HepG2 (cell line): ENCODE measurements around the gene RNF168. TPM values are rescaled to one million over a fixed set of nuclear protein-coding genes. Genes with fewer than 3 reads are reported as not detected.
"Not testable (repeated sequence)": the region's sequence is repeated elsewhere in the genome, so short reads cannot be mapped to it uniquely, and the experiment has no call there.

Experiments
- ATAC-seq: fragments of 200-7000 bp; cut with Tn5 transposase; 3 replicates; pipeline ENCODE4 v1.9.1; 2020; ENCODE audit warnings: mild to moderate bottlenecking, moderate library complexity
- BruUV-seq: library from RNA; stranded (reverse); fragments of 400-500 nt; replicated peaks from 2 replicates; lab custom pipeline; 2021; lab: Mats Ljungman, UMichigan
- CTCF ChIA-PET: fragments of 300-600 bp; formaldehyde crosslinking; extraction: SDS; loops from one replicate; lab custom pipeline; 2021; ENCODE audit warnings: low total read pairs, inconsistent platforms, low intra/inter-chr PET ratio; lab: Yijun Ruan, JAX
- POLR2A ChIA-PET: fragments of 350-600 bp; sonication (Branson Sonifier 250); formaldehyde crosslinking; loops from one replicate; lab custom pipeline; 2020; ENCODE audit warnings: antibody characterized with exemption, inconsistent platforms; lab: Yijun Ruan, JAX
- DNase-seq: peaks from one replicate; pipeline ENCODE4 v3.0.0-alpha.2; 2015; ENCODE audit warnings: low spot score
- FAIRE-seq: peaks from 3 replicates; lab custom pipeline; 2011; peaks lifted over from hg19 to GRCh38; lab: Jason Lieb, UNC
- H2AFZ ChIP-seq: one replicate; pipeline ENCODE4 v1.6.1; 2011; ENCODE audit warnings: low read length, inconsistent platforms
- H3K27ac ChIP-seq: fragments of 300-600 bp; 3 replicates; pipeline ENCODE4 v1.8.0; 2011; ENCODE audit warnings: mixed run types, mild to moderate bottlenecking, mixed read lengths, low read length, inconsistent platforms; ENCODE audit not compliant: insufficient read depth; ENCODE audit errors: extremely low read length
- H3K27me3 ChIP-seq, 2 experiments: fragments of 200-600 bp in 1 of 2; 2 replicates in 1 of 2; 3 replicates in 1 of 2; pipeline versions ENCODE4 v1.6.0 to v1.8.0; 2011; ENCODE audit warnings: low read length in 2 of 2, mild to moderate bottlenecking in 2 of 2, moderate library complexity in 2 of 2, inconsistent platforms in 1 of 2; ENCODE audit not compliant: insufficient read depth in 2 of 2, control insufficient read depth in 1 of 2
- H3K36me3 ChIP-seq, 2 experiments: fragments of 200-600 bp in 1 of 2; replicated peaks in 1 of 2; 2 replicates in 1 of 2; 3 replicates in 1 of 2; pipeline versions ENCODE4 v1.5.1 to v1.8.0; 2011; ENCODE audit warnings: low read length in 2 of 2, inconsistent platforms in 1 of 2; ENCODE audit not compliant: insufficient read depth in 2 of 2, control insufficient read depth in 1 of 2
- H3K4me1 ChIP-seq: 2 replicates; pipeline ENCODE4 v1.5.1; 2012; ENCODE audit warnings: low read length, inconsistent platforms; ENCODE audit not compliant: insufficient read depth
- H3K4me2 ChIP-seq: 2 replicates; pipeline ENCODE4 v1.6.0; 2011; ENCODE audit warnings: low read depth, low read length, inconsistent platforms
- H3K4me3 ChIP-seq, 3 experiments: fragments of 200-600 bp in 1 of 3; sonication (generic), shearing (Covaris generic) in 1 of 3; replicated peaks in 1 of 3; 2 replicates each; pipeline ENCODE4 v1.5.1; 2011 to 2016; ENCODE audit warnings: low read length in 3 of 3, inconsistent platforms in 2 of 3, low read depth in 2 of 3, mild to moderate bottlenecking in 2 of 3, control low read depth in 1 of 3, mixed read lengths in 1 of 3; ENCODE audit not compliant: insufficient read depth in 1 of 3
- H3K79me2 ChIP-seq: one replicate; pipeline ENCODE4 v1.6.1; 2011; ENCODE audit warnings: low read length, inconsistent platforms; ENCODE audit not compliant: insufficient read depth
- H3K9ac ChIP-seq: 2 replicates; pipeline ENCODE4 v1.6.0; 2011; ENCODE audit warnings: mild to moderate bottlenecking, low read depth, low read length, inconsistent platforms; ENCODE audit not compliant: insufficient read depth
- H3K9me3 ChIP-seq: 2 replicates; pipeline ENCODE4 v1.5.1; 2012; ENCODE audit warnings: mild to moderate bottlenecking, low read length
- H4K20me1 ChIP-seq: 2 replicates; pipeline ENCODE4 v1.6.0; 2011; ENCODE audit warnings: inconsistent platforms, mild to moderate bottlenecking, low read length, moderate library complexity; ENCODE audit not compliant: insufficient read depth
- CBX5 ChIP-seq: sonication (generic); formaldehyde crosslinking; IDR thresholded peaks from 2 replicates; pipeline ENCODE4 v1.4.0; 2020; ENCODE audit warnings: missing genetic modification reagents, borderline replicate concordance
- HOXA9 ChIP-seq: sonication (generic); formaldehyde crosslinking; IDR thresholded peaks from 2 replicates; pipeline ENCODE4 v1.8.1; 2022; ENCODE audit warnings: missing genetic modification reagents, mild to moderate bottlenecking, moderate library complexity, borderline replicate concordance
- RBM22 ChIP-seq: fragments of 200-400 bp; formaldehyde crosslinking; optimal IDR thresholded peaks from 2 replicates; pipeline ENCODE3; 2017; ENCODE audit warnings: mild to moderate bottlenecking, low read length, moderate library complexity
- ZNF3 ChIP-seq: IDR thresholded peaks from 2 replicates; pipeline ENCODE4 v1.7.0; 2017; ENCODE audit warnings: inconsistent platforms
- ZNF577 ChIP-seq: sonication (generic); formaldehyde crosslinking; IDR thresholded peaks from 2 replicates; pipeline ENCODE4 v1.4.0; 2020; ENCODE audit warnings: mild to moderate bottlenecking, low read depth, missing genetic modification reagents, borderline replicate concordance
- WGBS: methylation state at CpG from one replicate; pipeline ENCODE4 v1.1.6; 2017; ENCODE audit warnings: low lambda C conversion rate; 5-methylcytosine and 5-hydroxymethylcytosine counted together
- in situ Hi-C: cut with HindIII; loops from 2 replicates; pipeline ENCODE4 v1.10.0; 2017; ENCODE audit warnings: low pct_unique_long_range_greater_than_20kb; ENCODE audit not compliant: extremely low pct_ligation_motif_present
- intact Hi-C: fragments of 100-400 bp; cut with micrococcal nuclease; formaldehyde crosslinking; loops from one replicate; pipeline ENCODE4 v1.10.0; 2022; ENCODE audit not compliant: unreplicated experiment
- polyA plus RNA-seq, 8 experiments: library from polyadenylated mRNA; depleted of rRNA in 3 of 8; stranded (reverse) in 7 of 8; unstranded in 1 of 8; fragments of >200 nt; fragmentation: Illumina TruSeq in 4 of 8; extraction: Trizol in 4 of 8; gene quantifications; 2 replicates each; pipeline versions ENCODE4 v1.2.1 to v1.2.3, GENCODE V29; 2011 to 2016; ENCODE audit warnings: low read depth in 4 of 8, missing spikeins in 1 of 8, mixed read lengths in 1 of 8; ENCODE audit not compliant: insufficient read depth in 1 of 8
- total RNA-seq, 5 experiments: library from RNA; depleted of rRNA; stranded (reverse); fragments of >200 nt; fragmentation: Illumina TruSeq; extraction: Trizol; gene quantifications; 2 replicates each; pipeline ENCODE4 v1.2.3, GENCODE V29; 2016; ENCODE audit warnings: low read depth in 1 of 5

The RNF168 gene
- total and polyA plus RNA-seq, 2 of the 13 experiments (the other 11 are each of a cell fraction or from before 2014, with no cell fraction given), result 3.7 to 22.9 TPM

DNA sequence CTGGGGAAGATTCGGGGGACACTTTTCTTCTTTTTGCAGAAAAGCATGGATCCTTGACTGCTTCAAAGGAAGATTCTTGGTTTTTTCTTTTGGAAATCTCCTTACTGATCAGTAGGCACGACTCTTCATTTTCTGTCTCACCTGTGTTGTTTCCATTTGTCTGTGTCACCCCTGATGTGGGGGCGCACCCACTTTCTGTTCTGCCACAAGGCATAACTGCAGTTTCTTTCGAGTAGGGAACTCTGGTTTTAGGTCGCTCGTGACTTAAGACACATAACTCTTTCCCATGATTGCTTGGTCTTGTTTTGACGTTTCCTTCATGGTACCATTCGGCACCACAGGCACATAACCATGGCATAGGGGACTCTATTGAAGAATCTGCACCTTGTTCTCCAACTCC is 31.3 kb downstream of the RNF168 start:
- no peak for ATAC-seq
- in situ Hi-C loops, result no loop called here
- Histone ChIP-seq H3K9ac (no peak overlapping the region), H4K20me1 (no peaks in the 10 kb centered on the region), H2AFZ (no peak overlapping the region), H3K27me3 (no peaks in the 10 kb centered on the region), H3K4me2 (no peak overlapping the region), H3K4me1 (no peaks in the 10 kb centered on the region), H3K27ac (no peak overlapping the region), H3K36me3 (peaks cover 6 to 42% of the 10 kb centered on the region in 2 experiments)
- CTCF ChIA-PET, result no interaction called here
- no peak for FAIRE-seq
- WGBS, result over 99% methylated on average over 8 of the region's 8 CpGs
- POLR2A ChIA-PET, result no interaction called here
- no peak for DNase-seq
- no peak for TF ChIP-seq ZNF3 (CRISPR knock-in tag)
- TF ChIP-seq CBX5, result no peak
- TF ChIP-seq ZNF577 (CRISPR knock-in tag), result no peak
- TF ChIP-seq, all 625 proteins: peak for 0
- H3K4me3 ChIP-seq, result no peak overlapping the region
- intact Hi-C loops, result no loop called here
- no TSS peak for BruUV-seq
- H3K9me3 ChIP-seq, result no peaks in the 10 kb centered on the region
- no peaks in the 10 kb centered on the region for H3K79me2 ChIP-seq

DNA sequence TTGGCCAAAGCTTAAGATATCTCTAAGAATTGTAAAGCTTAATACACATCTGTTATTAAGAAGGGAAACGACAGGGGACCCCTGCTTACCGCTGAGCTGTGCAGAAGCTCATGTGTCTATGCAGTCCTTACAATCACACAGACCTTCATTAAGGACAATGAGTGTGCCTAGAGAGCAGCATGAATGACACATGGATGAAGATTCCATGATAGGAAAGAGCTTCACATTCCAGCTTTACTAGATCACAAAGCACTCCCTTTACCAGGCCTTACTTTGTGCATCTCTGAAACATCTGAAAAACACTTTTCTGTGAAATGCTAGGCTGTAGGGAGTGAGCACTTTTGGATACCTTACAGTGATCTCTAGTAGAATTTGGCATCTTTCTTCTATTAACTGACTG is 32.0 kb downstream of the RNF168 start:
- no peaks in the 10 kb centered on the region for H3K27me3 ChIP-seq
- no peak overlapping the region for H3K4me2 ChIP-seq
- no peaks in the 10 kb centered on the region for H4K20me1 ChIP-seq
- intact Hi-C loops (no loop called here), in situ Hi-C loops (no loop called here)
- H2AFZ ChIP-seq, result no peak overlapping the region
- H3K4me3 ChIP-seq, result no peak overlapping the region
- H3K4me1 ChIP-seq, result no peaks in the 10 kb centered on the region
- WGBS, result 100% methylated on average over 2 of the region's 2 CpGs
- POLR2A ChIA-PET, result no interaction called here
- TF ChIP-seq RBM22 (peak; percentile 37), HOXA9 (CRISPR knock-in tag) (no peak)
- DNase-seq (no peak), ATAC-seq (no peak), FAIRE-seq (no peak)
- TSS peak; percentile 39 for BruUV-seq
- H3K36me3 ChIP-seq, result peaks cover 6 to 37% of the 10 kb centered on the region in 2 experiments
- no peak overlapping the region for H3K27ac ChIP-seq
- CTCF ChIA-PET, result no interaction called here
- H3K9me3 ChIP-seq, result no peaks in the 10 kb centered on the region
- H3K9ac ChIP-seq, result no peak overlapping the region
- H3K79me2 ChIP-seq, result no peaks in the 10 kb centered on the region

DNA sequence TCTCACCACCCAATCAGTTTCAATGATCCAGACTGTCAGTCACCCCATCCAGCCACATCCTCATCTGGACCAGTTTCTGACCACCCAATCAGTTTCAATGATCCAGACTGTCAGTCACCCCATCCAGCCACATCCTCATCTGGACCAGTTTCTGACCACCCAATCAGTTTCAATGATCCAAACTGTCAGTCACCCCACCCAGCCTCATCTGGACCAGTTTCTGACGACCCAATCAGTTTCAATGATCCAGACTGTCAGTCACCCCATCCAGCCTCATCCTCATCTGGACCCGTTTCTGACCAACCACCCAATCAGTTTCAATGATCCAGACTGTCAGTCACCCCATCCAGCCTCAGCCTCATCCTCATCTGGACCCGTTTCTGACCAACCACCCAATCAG is 33.4 kb downstream of the RNF168 start:
- ATAC-seq, H4K20me1 ChIP-seq, in situ Hi-C loops, FAIRE-seq, H3K9me3 ChIP-seq, H3K4me2 ChIP-seq, H3K79me2 ChIP-seq, POLR2A ChIA-PET, CTCF ChIA-PET, H3K4me3 ChIP-seq, H3K27ac ChIP-seq, H3K27me3 ChIP-seq, H2AFZ ChIP-seq, intact Hi-C loops, H3K4me1 ChIP-seq, DNase-seq, H3K9ac ChIP-seq, BruUV-seq: not testable (repeated sequence)
- peaks cover 6 to 37% of the 10 kb centered on the region in 2 experiments for H3K36me3 ChIP-seq
- 94% methylated on average over 3 of the region's 3 CpGs for WGBS
